CD8-positive, alpha-beta memory T cell (primary cell): ENCODE data around the gene VPS54. TPM values are rescaled to one million over a fixed set of nuclear protein-coding genes. Genes with fewer than 3 reads are reported as not detected.

Experiments used
- CTCF ChIA-PET: fragments of 350-600 bp; sonication (Branson Sonifier 250); formaldehyde crosslinking; loops from one replicate; lab custom pipeline; 2021; ENCODE audit warnings: antibody characterized with exemption; lab: Charles Lee
- POLR2A ChIA-PET: fragments of 350-600 bp; sonication (Branson Sonifier 250); formaldehyde crosslinking; loops from one replicate; lab custom pipeline; 2021; ENCODE audit warnings: antibody characterized with exemption; lab: Charles Lee
- DNase-seq, 5 donors: peaks; one replicate each; pipeline versions ENCODE4 v3.0.0 to v3.0.0-alpha.2; 2020 to 2022; ENCODE audit warnings: mixed read lengths in 1 of 5
- H3K27ac ChIP-seq: one replicate; pipeline ENCODE4 v1.7.0; 2013; ENCODE audit warnings: low read depth, mild to moderate bottlenecking, low read length, moderate library complexity
- H3K27me3 ChIP-seq: 2 replicates; pipeline ENCODE4 v1.7.0; 2013; ENCODE audit warnings: low read length, mild to moderate bottlenecking; ENCODE audit not compliant: insufficient read depth, poor library complexity, severe bottlenecking
- H3K36me3 ChIP-seq: 2 replicates; pipeline ENCODE4 v1.7.0; 2013; ENCODE audit warnings: mild to moderate bottlenecking, low read length, moderate library complexity; ENCODE audit not compliant: insufficient read depth
- H3K4me1 ChIP-seq: 2 replicates; pipeline ENCODE4 v1.7.0; 2013; ENCODE audit warnings: mild to moderate bottlenecking, low read length, moderate library complexity; ENCODE audit not compliant: insufficient read depth
- H3K4me3 ChIP-seq: 2 replicates; pipeline ENCODE4 v1.7.0; 2013; ENCODE audit warnings: mild to moderate bottlenecking, low read length
- H3K9me3 ChIP-seq: 2 replicates; pipeline ENCODE4 v1.7.0; 2013; ENCODE audit warnings: mild to moderate bottlenecking, low read length
- H3K27ac Mint-ChIP-seq, 8 donors: one replicate each; pipeline ENCODE4 v1.8.0; 2020 to 2021; ENCODE audit warnings: mixed read lengths in 8 of 8, mild to moderate bottlenecking in 6 of 8, inconsistent platforms in 3 of 8, moderate library complexity in 3 of 8
- H3K27me3 Mint-ChIP-seq, 2 donors: one replicate each; pipeline ENCODE4 v1.8.0; 2020 to 2021; ENCODE audit warnings: mixed read lengths in 2 of 2, mild to moderate bottlenecking in 1 of 2, moderate library complexity in 1 of 2
- H3K36me3 Mint-ChIP-seq, 3 donors: one replicate each; pipeline ENCODE4 v1.8.0; 2020 to 2021; ENCODE audit warnings: mixed read lengths in 3 of 3, inconsistent platforms in 1 of 3, mild to moderate bottlenecking in 1 of 3
- H3K4me1 Mint-ChIP-seq, 3 donors: one replicate each; pipeline ENCODE4 v1.8.0; 2020 to 2021; ENCODE audit warnings: mixed read lengths in 3 of 3, inconsistent platforms in 1 of 3, mild to moderate bottlenecking in 1 of 3
- H3K4me3 Mint-ChIP-seq, 7 donors: one replicate each; pipeline ENCODE4 v1.8.0; 2020 to 2021; ENCODE audit warnings: mixed read lengths in 7 of 7, mild to moderate bottlenecking in 6 of 7, moderate library complexity in 4 of 7, inconsistent platforms in 2 of 7
- H3K9me3 Mint-ChIP-seq, 5 donors: one replicate each; pipeline ENCODE4 v1.8.0; 2020 to 2022; ENCODE audit warnings: mixed read lengths in 5 of 5, mild to moderate bottlenecking in 3 of 5, moderate library complexity in 2 of 5, inconsistent platforms in 1 of 5
- polyA plus RNA-seq: library from polyadenylated mRNA; unstranded; fragments of 300-500 nt; fragmentation: Illumina TruSeq; gene quantifications from one replicate; pipeline ENCODE4 v1.2.3, GENCODE V29; 2021
- total RNA-seq, 2 experiments: library from RNA; stranded (reverse); gene quantifications; one replicate each; pipeline ENCODE4 v1.2.3, GENCODE V29; 2021

VPS54 gene
- total and polyA plus RNA-seq, 3 experiments from 2014 or later = 10.7 to 11.3 (median 10.9) TPM

- Mint-ChIP-seq H3K27ac (peak overlapping the region; percentile 90 to 96 (median 94)), H3K4me1 (peaks cover 63 to 71% (median 71%) of the 10 kb centered on the region in 3 donors), H3K27me3 (no peaks in the 10 kb centered on the region), H3K4me3 (peak overlapping the region; percentile 46 to 74 (median 64)), H3K36me3 (peaks cover 0 to 37% (median 1%) of the 10 kb centered on the region in 3 donors), H3K9me3 (no peaks in the 10 kb centered on the region)
- H3K9me3 ChIP-seq = no peaks in the 10 kb centered on the region
- CTCF ChIA-PET = interaction anchor here (0.9 to 3.0 kb wide), 3 partner anchors 15 to 163 kb away, joined by 3 to 12 read pairs (median 4); no protein-coding TSS in a partner anchor
- POLR2A ChIA-PET = interaction anchor here (2.1 kb wide), 1 partner anchor 15 kb away, joined by 9 read pairs; the partner anchor contains the start of gene UGP2
- peaks cover 8% of the 10 kb centered on the region for H3K36me3 ChIP-seq
- DNase-seq = peak; percentile 34 to 77 (median 52)
- H3K27ac ChIP-seq = peak overlapping the region; percentile 33
- peaks cover 50% of the 10 kb centered on the region for H3K4me1 ChIP-seq
- H3K4me3 ChIP-seq = peak overlapping the region; percentile 27
- no peaks in the 10 kb centered on the region for H3K27me3 ChIP-seq
These were observed 163.0 kb downstream of the VPS54 start for GRCh38 chr2:63856303-63856603.

- peak overlapping the region; percentile 90 to 96 (median 94) for H3K27ac Mint-ChIP-seq
- Histone ChIP-seq H3K27ac (peak overlapping the region; percentile 33), H3K36me3 (peaks cover 8% of the 10 kb centered on the region), H3K9me3 (no peaks in the 10 kb centered on the region), H3K27me3 (no peaks in the 10 kb centered on the region), H3K4me3 (peak overlapping the region; percentile 27), H3K4me1 (peaks cover 52% of the 10 kb centered on the region)
- ChIA-PET POLR2A (interaction anchor here (0.6 to 2.1 kb wide), 2 partner anchors 15 to 1967 kb away, joined by 7 to 9 read pairs; partner anchors contain the start of gene UGP2), CTCF (interaction anchor here (1.1 to 3.0 kb wide), 3 partner anchors 14 to 157 kb away, joined by 4 to 12 read pairs (median 4); partner anchors contain the start of gene UGP2)
- H3K27me3 Mint-ChIP-seq = no peaks in the 10 kb centered on the region
- H3K4me1 Mint-ChIP-seq = peaks cover 66 to 74% (median 72%) of the 10 kb centered on the region in 3 donors
- peaks cover 0 to 34% (median 0%) of the 10 kb centered on the region in 3 donors for H3K36me3 Mint-ChIP-seq
- H3K9me3 Mint-ChIP-seq = no peaks in the 10 kb centered on the region
- peak overlapping the region; percentile 46 to 74 (median 64) for H3K4me3 Mint-ChIP-seq
- DNase-seq = no peak
These were observed 163.6 kb downstream of the VPS54 start for GRCh38 chr2:63855418-63856302.

GRCh38 chr2:63853527-63854310 is 165.5 kb downstream of the VPS54 start:
- Mint-ChIP-seq H3K27ac (peak overlapping the region; percentile 57 to 96 (median 93)), H3K9me3 (no peaks in the 10 kb centered on the region), H3K4me1 (peaks cover 78 to 91% (median 89%) of the 10 kb centered on the region in 3 donors), H3K27me3 (no peaks in the 10 kb centered on the region), H3K36me3 (peaks cover 0 to 19% (median 0%) of the 10 kb centered on the region in 3 donors), H3K4me3 (no peak overlapping the region)
- ChIA-PET POLR2A (interaction anchor here (2.2 kb wide), 1 partner anchor 13 kb away, joined by 7 read pairs; no protein-coding TSS in a partner anchor), CTCF (interaction anchor here (0.7 to 1.4 kb wide), 3 partner anchors 11 to 16 kb away, joined by 3 read pairs; partner anchors contain the start of gene UGP2)
- no peak overlapping the region for H3K27ac ChIP-seq
- no peaks in the 10 kb centered on the region for H3K9me3 ChIP-seq
- H3K27me3 ChIP-seq = no peaks in the 10 kb centered on the region
- DNase-seq = no peak
- H3K4me3 ChIP-seq = no peak overlapping the region
- peaks cover 8% of the 10 kb centered on the region for H3K36me3 ChIP-seq
- H3K4me1 ChIP-seq = peaks cover 71% of the 10 kb centered on the region

- no peaks in the 10 kb centered on the region for H3K9me3 Mint-ChIP-seq
- DNase-seq = no peak
- peaks cover 82 to 97% (median 91%) of the 10 kb centered on the region in 3 donors for H3K4me1 Mint-ChIP-seq
- peaks cover 0 to 12% (median 7%) of the 10 kb centered on the region in 3 donors for H3K36me3 Mint-ChIP-seq
- peak overlapping the region; percentile 10 to 66 (median 60) for H3K27ac Mint-ChIP-seq
- H3K27me3 Mint-ChIP-seq = no peaks in the 10 kb centered on the region
- Histone ChIP-seq H3K27ac (no peak overlapping the region), H3K4me1 (peaks cover 66% of the 10 kb centered on the region), H3K9me3 (no peaks in the 10 kb centered on the region), H3K36me3 (no peaks in the 10 kb centered on the region), H3K27me3 (no peaks in the 10 kb centered on the region), H3K4me3 (no peak overlapping the region)
- ChIA-PET CTCF (interaction anchor here (1.3 to 3.6 kb wide), 2 partner anchors 9 to 11 kb away, joined by 3 to 18 read pairs; no protein-coding TSS in a partner anchor), POLR2A (interaction anchor here (2.2 kb wide), 1 partner anchor 12 kb away, joined by 7 read pairs; no protein-coding TSS in a partner anchor)
- H3K4me3 Mint-ChIP-seq = no peak overlapping the region
These were observed 167.4 kb downstream of the VPS54 start for GRCh38 chr2:63851691-63852311.

GRCh38 chr2:63850649-63851048 is 168.6 kb downstream of the VPS54 start:
- Mint-ChIP-seq H3K4me1 (peaks cover 78 to 96% (median 90%) of the 10 kb centered on the region in 3 donors), H3K27me3 (no peaks in the 10 kb centered on the region), H3K27ac (peak overlapping the region in 7 of 8 donors; percentile 21 to 63 (median 51)), H3K36me3 (peaks cover 0 to 7% (median 6%) of the 10 kb centered on the region in 3 donors), H3K4me3 (no peak overlapping the region), H3K9me3 (no peaks in the 10 kb centered on the region)
- CTCF ChIA-PET = interaction anchor here (1.3 to 3.6 kb wide), 2 partner anchors 10 kb away, joined by 3 to 18 read pairs; no protein-coding TSS in a partner anchor
- no peak overlapping the region for H3K27ac ChIP-seq
- H3K4me1 ChIP-seq = peaks cover 57% of the 10 kb centered on the region
- H3K27me3 ChIP-seq = no peaks in the 10 kb centered on the region
- H3K9me3 ChIP-seq = no peaks in the 10 kb centered on the region
- H3K36me3 ChIP-seq = no peaks in the 10 kb centered on the region
- H3K4me3 ChIP-seq = no peak overlapping the region
- POLR2A ChIA-PET = interaction anchor here (0.6 kb wide), 1 partner anchor 243 kb away, joined by 4 read pairs; no protein-coding TSS in a partner anchor
- DNase-seq = no peak

GRCh38 chr2:63850204-63850571 is 169.0 kb downstream of the VPS54 start:
- H3K36me3 Mint-ChIP-seq = peaks cover 0 to 7% (median 7%) of the 10 kb centered on the region in 3 donors
- peak overlapping the region in 1 of 8 donors; percentile 31 for H3K27ac Mint-ChIP-seq
- DNase-seq = no peak
- no peak overlapping the region for H3K4me3 Mint-ChIP-seq
- no peaks in the 10 kb centered on the region for H3K9me3 Mint-ChIP-seq
- H3K27ac ChIP-seq = no peak overlapping the region
- no peak overlapping the region for H3K4me3 ChIP-seq
- POLR2A ChIA-PET = interaction anchor here (0.6 kb wide), 1 partner anchor 242 kb away, joined by 4 read pairs; no protein-coding TSS in a partner anchor
- H3K4me1 ChIP-seq = peaks cover 52% of the 10 kb centered on the region
- H3K27me3 Mint-ChIP-seq = no peaks in the 10 kb centered on the region
- CTCF ChIA-PET = interaction anchor here (3.6 kb wide), 1 partner anchor 11 kb away, joined by 18 read pairs; no protein-coding TSS in a partner anchor
- no peaks in the 10 kb centered on the region for H3K9me3 ChIP-seq
- no peaks in the 10 kb centered on the region for H3K36me3 ChIP-seq
- H3K27me3 ChIP-seq = no peaks in the 10 kb centered on the region
- H3K4me1 Mint-ChIP-seq = peaks cover 78 to 96% (median 90%) of the 10 kb centered on the region in 3 donors
